GM19238 (cell line): ENCODE results near the gene ATP2B3.

ENCODE experiments used
- DNase-seq: peaks from one replicate; pipeline ENCODE4 v3.0.0; 2011; ENCODE audit warnings: low spot score; ENCODE audit not compliant: insufficient read length

ATP2B3 gene

GRCh38 chrX:153631907-153632594 is 114.6 kb downstream of the ATP2B3 start:
- DNase-seq, result no peak
